A549 treated with ZK216348 at 1 μM for 4 hours (cell line): Measurements from ENCODE around the gene PPP1R7. TPM values are rescaled to one million over a fixed set of nuclear protein-coding genes. Genes with fewer than 3 reads are reported as not detected.

Source experiments
- total RNA-seq: library from RNA; stranded (reverse); fragments of 200-300 nt; extraction: Qiagen RNA extraction; gene quantifications from 5 replicates; pipeline ENCODE4 v1.2.3, GENCODE V29; 2022; ENCODE audit warnings: low read depth

Gene PPP1R7
- 57.9 to 84.0 TPM (median 61.3 TPM) in 5 replicates for total RNA-seq

GRCh38 chr2:241149925-241150659, at the start of gene PPP1R7:
Gene PPP1R7, plus strand, starts transcription at chr2:241150467. Its CDS starts 29 bp downstream, at chr2:241150496.

GRCh38 chr2:241102239-241102803, 47.9 kb upstream of the PPP1R7 start, which contains the start of gene MTERF4:
Gene MTERF4, minus strand, starts transcription at chr2:241102287. Its CDS starts 14 bp downstream, at chr2:241102273.

GRCh38 chr2:241148891-241149674, 1.2 kb upstream of the PPP1R7 start, which contains the start of gene PASK:
Gene PASK, minus strand, starts transcription at chr2:241149472. Its CDS starts 6,440 bp downstream, at chr2:241143032.

GRCh38 chr2:241188361-241189092, 38.3 kb downstream of the PPP1R7 start, which contains the start of gene ANO7:
Gene ANO7, plus strand, starts transcription at chr2:241188677. Its CDS starts 1,387 bp downstream, at chr2:241190064.

Other genes with a start within 250 kb of the PPP1R7 start
- not detected in 5 replicates for gene CROCC2, start 244.1 kb upstream of the PPP1R7 start, total RNA-seq
- gene SNED1, start 151.8 kb upstream of the PPP1R7 start, total RNA-seq: 0.33 to 1.1 TPM (median 0.67 TPM) in 5 replicates
- gene MTERF4, start 48.2 kb upstream of the PPP1R7 start, total RNA-seq: 23.5 to 30.9 TPM (median 25.3 TPM) in 5 replicates
- 6.8 to 9.2 TPM (median 8.5 TPM) in 5 replicates for gene PASK, start 995 bp upstream of the PPP1R7 start, total RNA-seq
- 1.3 to 3.0 TPM (median 2.2 TPM) in 5 replicates for gene ANO7, start 38.2 kb downstream of the PPP1R7 start, total RNA-seq
- 265 to 299 TPM (median 267 TPM) in 5 replicates for gene HDLBP, start 165.2 kb downstream of the PPP1R7 start, total RNA-seq
- gene SEPTIN2, start 165.5 kb downstream of the PPP1R7 start, total RNA-seq: 212 to 286 TPM (median 265 TPM) in 5 replicates
- gene FARP2, start 205.8 kb downstream of the PPP1R7 start, total RNA-seq: 15.1 to 30.1 TPM (median 27.0 TPM) in 5 replicates